ENCODE data around the gene KRTAP2-1.
"Not testable (repeated sequence)": the region's sequence is repeated elsewhere in the genome, so short reads cannot be mapped to it uniquely, and the experiment has no call there.

Gene KRTAP2-1, protein sequence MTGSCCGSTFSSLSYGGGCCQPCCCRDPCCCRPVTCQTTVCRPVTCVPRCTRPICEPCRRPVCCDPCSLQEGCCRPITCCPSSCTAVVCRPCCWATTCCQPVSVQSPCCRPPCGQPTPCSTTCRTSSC

DNA sequence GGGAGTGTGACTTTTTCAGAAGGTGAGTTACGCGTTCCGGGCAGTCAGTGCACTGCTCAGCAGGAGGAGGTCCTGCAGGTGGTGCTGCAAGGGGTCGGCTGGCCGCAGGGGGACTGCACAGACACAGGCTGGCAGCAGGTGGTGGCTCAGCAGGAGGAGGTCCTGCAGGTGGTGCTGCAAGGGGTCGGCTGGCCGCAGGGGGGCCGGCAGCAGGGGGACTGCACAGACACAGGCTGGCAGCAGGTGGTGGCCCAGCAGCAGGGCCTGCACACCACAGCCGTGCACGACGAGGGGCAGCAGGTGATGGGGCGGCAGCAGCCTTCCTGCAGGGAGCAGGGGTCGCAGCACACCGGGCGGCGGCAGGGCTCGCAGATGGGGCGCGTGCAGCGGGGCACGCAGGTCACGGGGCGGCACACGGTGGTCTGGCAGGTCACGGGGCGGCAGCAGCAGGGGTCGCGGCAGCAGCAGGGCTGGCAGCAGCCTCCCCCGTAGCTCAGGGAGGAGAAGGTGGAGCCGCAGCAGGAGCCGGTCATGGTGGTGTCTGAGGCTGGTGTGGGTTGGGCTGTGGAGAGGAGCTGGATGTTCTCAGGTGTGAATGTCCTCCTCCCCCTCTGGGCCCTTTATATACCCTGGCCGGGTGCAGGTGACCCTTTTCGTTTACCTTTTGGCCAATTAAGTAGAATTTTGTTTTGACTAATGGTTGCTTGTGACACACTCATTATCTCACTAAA lies at the start of gene KRTAP2-1:
TSS of gene KRTAP2-1 (minus strand) at position 582 of the 731 bp plus-strand sequence. CDS start at position 533, 49 bp downstream.
- DNase-seq (ENCODE audit: low read depth); H3K4me3 ChIP-seq (ENCODE audit: low read depth, low read length); in situ Hi-C loops (cut with HindIII; ENCODE audit: low sequenced_read_pairs): not testable (repeated sequence)

DNA sequence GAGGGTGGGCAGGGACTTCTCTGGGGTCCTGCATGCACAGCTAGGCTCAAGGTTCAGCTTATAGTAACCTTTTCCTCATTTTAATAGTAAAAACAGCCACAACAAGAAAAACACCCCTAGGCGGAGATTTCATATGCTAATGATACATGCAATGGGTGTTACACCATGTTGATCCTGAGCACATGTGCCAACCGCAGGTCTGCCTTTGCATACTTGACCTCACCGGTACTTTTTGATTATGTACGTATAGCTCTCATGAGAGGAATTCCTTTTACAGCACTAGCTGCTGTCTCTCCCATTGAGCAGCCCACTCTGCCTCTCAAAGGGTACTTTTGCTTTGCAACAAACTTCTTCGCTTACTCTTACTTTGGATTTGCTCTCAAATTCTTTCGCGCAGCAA lies 48.9 kb upstream of the KRTAP2-1 start:
- in situ Hi-C loops (cut with HindIII; ENCODE audit: low sequenced_read_pairs): no loop called here
- H3K4me3 ChIP-seq (ENCODE audit: low read depth, low read length): no peak overlapping the region
- TF ChIP-seq, protein P1, sequence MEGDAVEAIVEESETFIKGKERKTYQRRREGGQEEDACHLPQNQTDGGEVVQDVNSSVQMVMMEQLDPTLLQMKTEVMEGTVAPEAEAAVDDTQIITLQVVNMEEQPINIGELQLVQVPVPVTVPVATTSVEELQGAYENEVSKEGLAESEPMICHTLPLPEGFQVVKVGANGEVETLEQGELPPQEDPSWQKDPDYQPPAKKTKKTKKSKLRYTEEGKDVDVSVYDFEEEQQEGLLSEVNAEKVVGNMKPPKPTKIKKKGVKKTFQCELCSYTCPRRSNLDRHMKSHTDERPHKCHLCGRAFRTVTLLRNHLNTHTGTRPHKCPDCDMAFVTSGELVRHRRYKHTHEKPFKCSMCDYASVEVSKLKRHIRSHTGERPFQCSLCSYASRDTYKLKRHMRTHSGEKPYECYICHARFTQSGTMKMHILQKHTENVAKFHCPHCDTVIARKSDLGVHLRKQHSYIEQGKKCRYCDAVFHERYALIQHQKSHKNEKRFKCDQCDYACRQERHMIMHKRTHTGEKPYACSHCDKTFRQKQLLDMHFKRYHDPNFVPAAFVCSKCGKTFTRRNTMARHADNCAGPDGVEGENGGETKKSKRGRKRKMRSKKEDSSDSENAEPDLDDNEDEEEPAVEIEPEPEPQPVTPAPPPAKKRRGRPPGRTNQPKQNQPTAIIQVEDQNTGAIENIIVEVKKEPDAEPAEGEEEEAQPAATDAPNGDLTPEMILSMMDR (IDR thresholded peaks at IDR 0.05; ENCODE audit: low read depth, low read length, missing control alignments): no peak
- no peak for DNase-seq (ENCODE audit: low read depth)

DNA sequence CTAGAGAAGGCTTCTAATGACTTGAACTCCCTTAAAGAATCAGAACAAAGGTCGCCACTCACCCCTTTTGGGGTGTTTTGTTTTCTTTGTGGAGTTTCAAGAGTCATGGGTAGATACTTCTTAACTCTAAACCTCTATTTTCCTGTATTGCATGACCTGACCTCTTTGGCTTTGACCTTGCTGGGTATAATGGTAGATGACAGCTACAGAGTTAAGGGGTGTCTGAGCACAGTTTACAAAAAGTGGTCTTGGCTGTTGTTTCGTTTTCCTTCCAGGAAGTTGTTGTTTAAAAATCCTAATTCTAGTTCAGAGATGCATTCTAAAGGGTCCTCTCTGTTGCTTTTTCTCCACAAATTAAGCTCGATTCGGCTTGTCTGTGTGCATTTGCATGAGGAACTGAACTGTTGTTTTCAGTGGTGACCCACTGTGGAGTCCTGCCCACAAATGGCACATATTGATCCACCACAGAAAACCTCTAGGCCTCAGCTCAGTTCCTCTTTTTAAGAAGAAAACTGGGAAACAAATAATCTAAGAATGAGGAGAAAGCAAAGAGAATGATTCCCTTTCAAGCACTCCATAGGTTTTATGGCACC lies 41.7 kb upstream of the KRTAP2-1 start:
- DNase-seq (ENCODE audit: low read depth); in situ Hi-C loops (cut with HindIII; ENCODE audit: low sequenced_read_pairs); H3K4me3 ChIP-seq (ENCODE audit: low read depth, low read length): not testable (repeated sequence)

DNA sequence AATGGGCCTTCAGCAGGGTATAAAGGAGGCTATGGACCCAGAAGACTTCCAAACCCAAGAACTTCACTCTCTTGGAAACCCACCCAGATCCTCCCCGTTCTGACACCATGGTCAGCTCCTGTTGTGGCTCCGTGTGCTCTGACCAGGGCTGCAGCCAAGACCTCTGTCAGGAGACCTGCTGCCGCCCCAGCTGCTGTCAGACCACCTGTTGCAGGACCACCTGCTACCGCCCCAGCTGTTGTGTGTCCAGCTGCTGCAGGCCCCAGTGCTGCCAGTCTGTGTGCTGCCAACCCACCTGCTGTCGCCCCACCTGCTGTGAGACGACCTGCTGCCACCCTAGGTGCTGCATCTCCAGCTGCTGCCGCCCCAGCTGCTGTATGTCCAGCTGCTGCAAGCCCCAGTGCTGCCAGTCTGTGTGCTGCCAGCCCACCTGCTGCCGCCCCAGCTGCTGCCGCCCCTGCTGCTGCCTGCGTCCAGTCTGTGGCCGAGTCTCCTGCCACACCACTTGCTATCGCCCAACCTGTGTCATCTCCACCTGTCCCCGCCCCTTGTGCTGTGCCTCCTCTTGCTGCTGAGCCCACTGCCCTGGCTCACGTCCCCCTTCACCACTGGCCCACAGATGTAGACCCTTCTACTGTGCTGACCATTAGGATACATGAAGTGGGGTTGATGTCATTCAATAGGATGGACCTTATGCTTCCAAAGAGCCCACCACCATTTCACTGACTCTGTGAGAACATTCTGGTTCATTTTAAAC lies 37.2 kb upstream of the KRTAP2-1 start, which contains the start of gene KRTAP4-7:
TSS of gene KRTAP4-7 (plus strand) at position 51 of the 757 bp plus-strand sequence. CDS start at position 108, 57 bp downstream.
- H3K4me3 ChIP-seq (ENCODE audit: low read depth, low read length); in situ Hi-C loops (cut with HindIII; ENCODE audit: low sequenced_read_pairs); DNase-seq (ENCODE audit: low read depth): not testable (repeated sequence)

DNA sequence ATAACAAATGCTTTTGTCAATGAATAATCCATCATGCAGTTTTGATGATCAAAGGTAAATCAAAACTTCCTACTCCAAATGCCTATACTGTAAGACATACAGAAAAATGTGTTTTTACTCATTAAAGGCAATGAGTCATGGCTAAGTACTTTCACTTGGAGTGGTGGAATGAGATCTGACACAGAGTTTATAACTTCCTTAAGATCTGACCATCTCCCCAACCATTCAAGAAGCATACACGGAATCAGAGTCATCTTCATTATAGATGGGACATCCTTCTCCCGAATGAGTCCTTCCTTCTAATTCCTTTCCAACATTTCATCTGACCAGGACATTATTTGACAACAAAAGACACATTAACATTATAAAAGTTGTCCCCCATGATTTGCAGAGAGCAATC lies 36.3 kb upstream of the KRTAP2-1 start:
- H3K4me3 ChIP-seq (ENCODE audit: low read depth, low read length); in situ Hi-C loops (cut with HindIII; ENCODE audit: low sequenced_read_pairs); DNase-seq (ENCODE audit: low read depth): not testable (repeated sequence)

DNA sequence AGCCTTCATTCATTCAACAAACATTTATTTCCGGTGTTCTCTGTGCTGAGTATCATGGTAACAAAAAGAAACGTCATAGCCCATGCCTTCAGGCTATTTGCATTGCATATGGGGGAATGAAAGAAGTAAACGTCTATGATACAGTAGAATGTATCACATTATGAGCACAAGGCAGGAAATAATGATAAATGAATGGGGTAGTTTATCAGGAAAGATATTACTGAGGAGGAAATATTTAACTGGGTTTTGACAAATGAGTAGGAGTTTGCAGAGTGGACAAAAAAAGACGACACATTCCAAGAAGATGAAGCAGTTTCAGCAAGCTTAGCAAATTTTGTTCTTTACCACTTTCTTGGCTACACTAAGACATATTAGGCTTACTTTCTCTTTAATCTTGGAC lies 35.5 kb upstream of the KRTAP2-1 start:
- no peak overlapping the region for H3K4me3 ChIP-seq (ENCODE audit: low read depth, low read length)
- TF ChIP-seq, protein P1 (IDR thresholded peaks at IDR 0.05; ENCODE audit: low read depth, low read length, missing control alignments): no peak
- in situ Hi-C loops (cut with HindIII; ENCODE audit: low sequenced_read_pairs): no loop called here
- no peak for DNase-seq (ENCODE audit: low read depth)

DNA sequence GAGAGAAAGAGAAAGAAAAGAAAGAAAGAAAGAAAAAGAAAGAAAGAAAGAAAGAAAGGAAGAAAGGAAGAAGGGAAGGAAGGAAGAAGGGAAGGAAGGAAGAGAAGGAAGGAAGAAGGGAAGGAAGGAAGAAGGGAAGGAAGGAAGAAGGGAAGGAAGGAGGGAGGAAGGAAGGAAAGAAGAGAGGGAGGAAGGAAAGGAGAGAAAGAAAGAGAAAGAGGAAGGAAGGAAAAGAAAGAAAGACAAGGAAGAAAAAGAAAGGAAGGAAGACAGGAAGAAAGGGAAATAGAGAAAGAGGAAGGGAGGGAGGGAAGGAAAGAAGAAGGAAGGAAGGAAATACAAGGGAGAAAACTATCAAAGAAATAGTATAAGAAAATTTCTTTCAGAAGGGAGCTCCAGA lies 29.7 kb upstream of the KRTAP2-1 start:
- H3K4me3 ChIP-seq (ENCODE audit: low read depth, low read length): no peak overlapping the region
- in situ Hi-C loops (cut with HindIII; ENCODE audit: low sequenced_read_pairs): no loop called here
- TF ChIP-seq, protein P1 (IDR thresholded peaks at IDR 0.05; ENCODE audit: low read depth, low read length, missing control alignments): no peak
- no peak for DNase-seq (ENCODE audit: low read depth)

DNA sequence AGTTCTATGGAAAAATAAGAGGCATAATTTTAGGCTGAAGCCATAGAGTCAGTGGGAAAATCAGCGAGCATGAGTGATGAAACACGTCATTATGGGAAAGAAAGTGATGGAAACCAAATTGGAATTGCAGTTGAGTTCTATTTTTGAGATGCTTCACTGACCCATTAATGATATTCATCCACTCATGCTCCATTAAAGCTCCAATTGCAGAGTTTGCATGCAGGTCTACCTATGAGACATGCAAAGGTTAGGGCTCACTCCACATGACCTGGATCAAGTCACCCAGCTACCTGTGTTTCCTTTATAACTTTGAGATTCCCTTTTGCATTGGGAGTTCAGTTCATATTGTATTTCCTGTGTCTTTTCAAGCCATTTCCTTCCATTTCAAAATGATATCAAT lies 26.6 kb upstream of the KRTAP2-1 start:
- in situ Hi-C loops (cut with HindIII; ENCODE audit: low sequenced_read_pairs): no loop called here
- TF ChIP-seq, protein P1 (IDR thresholded peaks at IDR 0.05; ENCODE audit: low read depth, low read length, missing control alignments): no peak
- DNase-seq (ENCODE audit: low read depth): no peak
- no peak overlapping the region for H3K4me3 ChIP-seq (ENCODE audit: low read depth, low read length)
